Keratinocyte (primary cell): Measurements from ENCODE around the gene NELL2.

ENCODE experiments used
- EZH2 ChIP-seq: IDR thresholded peaks from one replicate; pipeline ENCODE4 v1.6.1; 2012; ENCODE audit warnings: inconsistent platforms, mild to moderate bottlenecking, low read length, moderate library complexity
- TF ChIP-seq, protein P1 (sequence below), 3 experiments: IDR thresholded peaks in 1 of 3; conservative IDR thresholded peaks in 1 of 3; optimal IDR thresholded peaks in 1 of 3; 2 replicates in 2 of 3; 3 replicates in 1 of 3; pipeline versions ENCODE3 to v1.5.1; 2011; ENCODE audit warnings: low read length in 3 of 3, mild to moderate bottlenecking in 3 of 3, moderate library complexity in 2 of 3, control low read depth in 1 of 3, inconsistent platforms in 1 of 3; ENCODE audit not compliant: insufficient read depth in 2 of 3; ENCODE audit errors: extremely low read depth in 1 of 3

DNA sequence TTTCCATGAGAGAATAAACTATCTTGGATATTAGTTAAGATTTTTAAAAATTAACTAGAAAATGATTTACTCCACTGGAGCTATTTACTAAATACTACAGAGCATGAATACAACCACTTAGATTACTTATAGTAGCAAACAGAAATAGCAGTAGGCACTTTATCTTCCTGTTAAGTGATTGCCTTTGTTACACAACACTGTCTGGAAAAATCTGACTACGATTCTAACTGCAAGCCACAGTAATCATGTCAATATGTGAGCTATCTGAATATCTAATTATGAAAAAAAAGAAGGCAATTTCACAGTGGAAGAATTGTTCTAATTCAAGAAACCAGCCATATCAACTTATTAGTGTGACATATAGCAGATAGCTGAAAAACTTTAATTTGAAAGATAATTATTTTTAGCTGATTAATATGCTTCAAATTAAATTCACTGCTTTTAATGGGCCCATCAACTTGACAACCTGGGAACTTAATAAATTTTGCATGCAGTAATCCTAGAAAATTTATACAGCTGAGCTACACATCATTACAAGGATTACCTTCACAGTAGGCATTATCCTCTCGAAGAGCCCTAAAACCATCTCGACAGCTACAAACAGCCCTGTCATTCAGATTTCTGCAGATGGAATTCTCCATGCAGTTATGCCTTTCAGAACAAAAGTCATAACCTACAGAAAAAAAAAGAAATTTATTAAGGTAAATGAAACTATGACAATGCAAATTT lies 172.8 kb downstream of the NELL2 start:
- TF ChIP-seq, protein P1, sequence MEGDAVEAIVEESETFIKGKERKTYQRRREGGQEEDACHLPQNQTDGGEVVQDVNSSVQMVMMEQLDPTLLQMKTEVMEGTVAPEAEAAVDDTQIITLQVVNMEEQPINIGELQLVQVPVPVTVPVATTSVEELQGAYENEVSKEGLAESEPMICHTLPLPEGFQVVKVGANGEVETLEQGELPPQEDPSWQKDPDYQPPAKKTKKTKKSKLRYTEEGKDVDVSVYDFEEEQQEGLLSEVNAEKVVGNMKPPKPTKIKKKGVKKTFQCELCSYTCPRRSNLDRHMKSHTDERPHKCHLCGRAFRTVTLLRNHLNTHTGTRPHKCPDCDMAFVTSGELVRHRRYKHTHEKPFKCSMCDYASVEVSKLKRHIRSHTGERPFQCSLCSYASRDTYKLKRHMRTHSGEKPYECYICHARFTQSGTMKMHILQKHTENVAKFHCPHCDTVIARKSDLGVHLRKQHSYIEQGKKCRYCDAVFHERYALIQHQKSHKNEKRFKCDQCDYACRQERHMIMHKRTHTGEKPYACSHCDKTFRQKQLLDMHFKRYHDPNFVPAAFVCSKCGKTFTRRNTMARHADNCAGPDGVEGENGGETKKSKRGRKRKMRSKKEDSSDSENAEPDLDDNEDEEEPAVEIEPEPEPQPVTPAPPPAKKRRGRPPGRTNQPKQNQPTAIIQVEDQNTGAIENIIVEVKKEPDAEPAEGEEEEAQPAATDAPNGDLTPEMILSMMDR (optimal IDR thresholded peaks at IDR 0.05 in 1 of 3, IDR thresholded peaks at IDR 0.05 in 1 of 3, conservative IDR thresholded peaks at IDR 0.05 in 1 of 3; ENCODE audit: extremely low read depth in 1 of 3, insufficient read depth in 2 of 3, low read length in 3 of 3): no peak
- no peak for TF ChIP-seq EZH2
